ENCODE measurements around the gene CBX5. TPM values are rescaled to one million over a fixed set of nuclear protein-coding genes. Genes with fewer than 3 reads are reported as not detected.
"Not testable (repeated sequence)": the region's sequence is repeated elsewhere in the genome, so short reads cannot be mapped to it uniquely, and the experiment has no call there.

The CBX5 gene
- total RNA-seq, 2 experiments from 2014 or later: 125 to 128 TPM

DNA sequence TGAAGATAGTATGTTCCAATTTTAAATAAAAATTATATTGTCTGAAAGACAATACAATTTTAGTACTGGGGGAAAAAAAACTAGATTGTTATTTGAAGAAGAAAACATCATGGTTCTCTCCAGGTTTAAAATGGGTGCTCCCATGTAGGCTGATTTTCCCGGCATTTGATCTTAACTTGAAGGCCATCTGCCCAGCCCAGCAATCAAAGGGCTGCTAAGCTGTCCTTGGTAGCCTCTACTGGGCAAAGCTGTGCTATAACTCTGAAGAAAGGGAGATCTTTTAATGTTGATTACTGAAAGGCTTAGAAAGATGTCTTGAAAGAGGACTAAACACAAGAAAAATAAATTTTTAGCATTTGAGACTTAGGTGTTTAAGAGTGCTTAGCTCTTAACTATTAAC is 41.4 kb downstream of the CBX5 start:
- intact Hi-C loops (cut with micrococcal nuclease): no loop called here
- Mint-ChIP-seq H3K4me3 (no peak overlapping the region), H3K4me1 (ENCODE audit: low read depth) (peaks cover 12% of the 10 kb centered on the region), H3K9me3 (no peaks in the 10 kb centered on the region), H3K27me3 (no peaks in the 10 kb centered on the region), H3K36me3 (ENCODE audit: low read depth) (peaks cover 26% of the 10 kb centered on the region), H3K27ac (no peak overlapping the region)
- ATAC-seq (no peak), DNase-seq (no peak)
- TF ChIP-seq, protein P1, sequence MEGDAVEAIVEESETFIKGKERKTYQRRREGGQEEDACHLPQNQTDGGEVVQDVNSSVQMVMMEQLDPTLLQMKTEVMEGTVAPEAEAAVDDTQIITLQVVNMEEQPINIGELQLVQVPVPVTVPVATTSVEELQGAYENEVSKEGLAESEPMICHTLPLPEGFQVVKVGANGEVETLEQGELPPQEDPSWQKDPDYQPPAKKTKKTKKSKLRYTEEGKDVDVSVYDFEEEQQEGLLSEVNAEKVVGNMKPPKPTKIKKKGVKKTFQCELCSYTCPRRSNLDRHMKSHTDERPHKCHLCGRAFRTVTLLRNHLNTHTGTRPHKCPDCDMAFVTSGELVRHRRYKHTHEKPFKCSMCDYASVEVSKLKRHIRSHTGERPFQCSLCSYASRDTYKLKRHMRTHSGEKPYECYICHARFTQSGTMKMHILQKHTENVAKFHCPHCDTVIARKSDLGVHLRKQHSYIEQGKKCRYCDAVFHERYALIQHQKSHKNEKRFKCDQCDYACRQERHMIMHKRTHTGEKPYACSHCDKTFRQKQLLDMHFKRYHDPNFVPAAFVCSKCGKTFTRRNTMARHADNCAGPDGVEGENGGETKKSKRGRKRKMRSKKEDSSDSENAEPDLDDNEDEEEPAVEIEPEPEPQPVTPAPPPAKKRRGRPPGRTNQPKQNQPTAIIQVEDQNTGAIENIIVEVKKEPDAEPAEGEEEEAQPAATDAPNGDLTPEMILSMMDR (IDR thresholded peaks at IDR 0.05): no peak
- CTCF ChIA-PET: interaction anchor here (1.0 to 4.4 kb wide), 7 partner anchors 13 to 142 kb away, joined by 3 to 30 read pairs (median 5); partner anchors contain the start of gene COPZ1
- POLR2A ChIA-PET: no interaction called here

DNA sequence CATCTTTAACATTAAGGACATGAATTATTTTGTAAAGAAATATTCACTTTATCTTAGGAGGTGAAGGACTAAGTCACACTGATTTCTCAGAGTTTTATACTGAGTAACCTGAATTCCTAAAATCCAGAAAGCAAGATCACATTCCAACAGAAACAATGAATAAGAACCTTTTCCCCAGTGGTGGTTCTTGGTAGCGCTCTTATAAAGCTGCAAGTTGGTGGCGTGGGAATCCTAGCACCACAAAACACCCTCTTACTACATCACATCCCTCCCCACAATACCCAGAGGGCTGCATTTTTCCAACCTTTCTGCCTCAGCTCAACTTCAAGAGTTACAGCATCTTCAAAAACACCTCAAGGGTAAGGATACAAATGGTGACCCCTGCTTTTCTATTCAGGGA is 47.1 kb downstream of the CBX5 start:
- POLR2A ChIA-PET: interaction anchor here (0.6 kb wide), 1 partner anchor 64 kb away, joined by 3 read pairs; no protein-coding TSS in a partner anchor
- H3K4me1 Mint-ChIP-seq (ENCODE audit: low read depth): no peaks in the 10 kb centered on the region
- DNase-seq (no peak), ATAC-seq (no peak)
- H3K27ac Mint-ChIP-seq: no peak overlapping the region
- CTCF ChIA-PET: interaction anchor here (1.5 kb wide), 1 partner anchor 146 kb away, joined by 3 read pairs; no protein-coding TSS in a partner anchor
- no peaks in the 10 kb centered on the region for H3K27me3 Mint-ChIP-seq
- no peaks in the 10 kb centered on the region for H3K9me3 Mint-ChIP-seq
- H3K4me3 Mint-ChIP-seq: no peak overlapping the region
- intact Hi-C loops (cut with micrococcal nuclease): loop anchor here (5.0 kb wide), 1 partner anchor 135 kb away; no protein-coding TSS in a partner anchor
- H3K36me3 Mint-ChIP-seq (ENCODE audit: low read depth): peaks cover 9% of the 10 kb centered on the region
- TF ChIP-seq, protein P1 (IDR thresholded peaks at IDR 0.05): no peak

DNA sequence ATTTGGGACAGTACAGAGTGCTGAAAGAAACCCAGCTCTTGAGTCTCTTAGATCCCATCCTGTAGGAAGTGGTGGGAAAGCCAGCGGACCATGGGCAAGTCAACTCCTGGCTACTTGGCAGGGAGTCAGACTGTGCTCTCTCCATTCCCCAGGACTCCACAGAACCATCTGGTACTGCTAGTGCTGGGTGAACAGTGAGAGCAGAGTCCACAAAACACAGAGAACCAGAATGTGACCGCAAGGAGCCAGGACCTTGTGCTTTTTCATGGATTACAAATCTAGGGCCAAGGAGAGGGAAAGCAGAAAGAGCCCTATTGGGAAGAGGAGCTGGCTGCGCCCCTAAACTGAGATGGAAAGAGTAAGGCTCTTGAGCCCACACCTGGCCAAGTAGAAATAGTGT is 48.7 kb downstream of the CBX5 start:
- intact Hi-C loops (cut with micrococcal nuclease): loop anchor here (5.0 kb wide), 1 partner anchor 136 kb away; no protein-coding TSS in a partner anchor
- H3K9me3 Mint-ChIP-seq; H3K27ac Mint-ChIP-seq; ATAC-seq; H3K36me3 Mint-ChIP-seq (ENCODE audit: low read depth); H3K4me3 Mint-ChIP-seq; H3K4me1 Mint-ChIP-seq (ENCODE audit: low read depth); DNase-seq; POLR2A ChIA-PET; H3K27me3 Mint-ChIP-seq: not testable (repeated sequence)
- CTCF ChIA-PET: interaction anchor here (0.7 to 1.3 kb wide), 5 partner anchors 9 to 296 kb away, joined by 3 to 4 read pairs (median 3); no protein-coding TSS in a partner anchor

DNA sequence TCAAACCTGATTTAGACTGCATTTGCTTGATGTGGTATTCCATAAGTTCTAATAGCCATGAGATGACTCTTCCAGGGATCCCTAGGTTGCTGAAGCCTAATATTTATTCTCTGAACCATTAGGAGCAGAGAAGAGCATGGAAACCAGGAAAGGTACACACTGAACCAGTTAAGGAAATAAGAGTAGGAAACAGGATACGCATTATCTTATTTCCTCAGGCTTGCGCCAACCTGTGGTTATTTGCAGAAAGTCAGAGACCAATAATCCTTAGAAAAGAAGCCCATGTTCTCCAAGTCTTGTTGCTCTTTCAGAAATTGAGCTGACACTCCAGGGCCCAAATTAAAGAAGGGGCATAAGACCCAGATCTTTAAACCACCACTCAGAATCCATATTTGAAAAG is 49.4 kb downstream of the CBX5 start:
- DNase-seq (no peak), ATAC-seq (no peak)
- Mint-ChIP-seq H3K36me3 (ENCODE audit: low read depth) (no peaks in the 10 kb centered on the region), H3K4me3 (no peak overlapping the region), H3K27me3 (no peaks in the 10 kb centered on the region), H3K4me1 (ENCODE audit: low read depth) (no peaks in the 10 kb centered on the region), H3K27ac (no peak overlapping the region), H3K9me3 (no peaks in the 10 kb centered on the region)
- CTCF ChIA-PET: interaction anchor here (0.7 to 1.0 kb wide), 2 partner anchors 107 to 297 kb away, joined by 3 read pairs; no protein-coding TSS in a partner anchor
- TF ChIP-seq, protein P1 (IDR thresholded peaks at IDR 0.05): no peak
- POLR2A ChIA-PET: no interaction called here
- intact Hi-C loops (cut with micrococcal nuclease): loop anchor here (5.0 kb wide), 1 partner anchor 137 kb away; no protein-coding TSS in a partner anchor

DNA sequence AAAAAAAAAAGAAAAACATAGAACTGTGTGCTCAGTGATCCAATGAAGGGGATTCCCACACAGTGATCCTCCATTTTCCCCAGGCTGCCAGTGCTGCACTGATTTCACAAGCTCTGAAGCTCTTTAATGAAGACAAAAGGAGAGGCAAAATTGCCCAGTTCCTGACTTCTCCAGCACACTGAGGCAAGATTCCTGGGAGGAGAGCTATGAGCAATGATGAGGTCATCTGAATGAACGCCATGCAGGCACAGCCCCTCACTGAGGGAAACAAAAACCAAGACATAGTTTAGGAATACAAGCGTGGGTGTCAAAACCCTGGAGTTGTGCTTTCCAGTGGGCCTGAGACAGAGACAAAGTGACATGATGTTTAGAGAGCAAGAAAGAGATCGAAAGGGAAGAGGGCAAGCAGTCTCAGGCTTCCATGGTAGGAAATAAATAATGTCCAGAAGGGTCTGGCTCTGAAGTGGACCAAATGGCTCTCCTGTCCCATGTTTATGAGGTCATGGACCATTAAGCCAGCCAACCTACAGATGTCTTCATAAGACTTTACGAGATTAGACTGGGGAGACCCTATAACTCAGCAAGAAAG is 50.2 kb downstream of the CBX5 start:
- DNase-seq (no peak), ATAC-seq (no peak)
- Mint-ChIP-seq H3K36me3 (ENCODE audit: low read depth) (no peaks in the 10 kb centered on the region), H3K9me3 (no peaks in the 10 kb centered on the region), H3K4me3 (no peak overlapping the region), H3K27me3 (no peaks in the 10 kb centered on the region), H3K4me1 (ENCODE audit: low read depth) (no peaks in the 10 kb centered on the region), H3K27ac (no peak overlapping the region)
- ChIA-PET POLR2A (no interaction called here), CTCF (interaction anchor here (2.1 to 3.1 kb wide), 2 partner anchors 10 to 150 kb away, joined by 10 to 19 read pairs; no protein-coding TSS in a partner anchor)
- TF ChIP-seq, protein P1 (IDR thresholded peaks at IDR 0.05): no peak
- intact Hi-C loops (cut with micrococcal nuclease): loop anchor here (5.0 kb wide), 1 partner anchor 138 kb away; no protein-coding TSS in a partner anchor

All from activated CD8-positive, alpha-beta T cell treated with anti-CD3 and anti-CD28 coated beads for 36 hours (primary cell).